ENCODE measurements around the gene DIAPH2.

Gene DIAPH2

GRCh38 chrX:97522307-97522706 lies 837.7 kb downstream of the DIAPH2 start:
- no peak for DNase-seq

GRCh38 chrX:97524340-97524739 lies 839.7 kb downstream of the DIAPH2 start:
- no peak for DNase-seq

DNA sequence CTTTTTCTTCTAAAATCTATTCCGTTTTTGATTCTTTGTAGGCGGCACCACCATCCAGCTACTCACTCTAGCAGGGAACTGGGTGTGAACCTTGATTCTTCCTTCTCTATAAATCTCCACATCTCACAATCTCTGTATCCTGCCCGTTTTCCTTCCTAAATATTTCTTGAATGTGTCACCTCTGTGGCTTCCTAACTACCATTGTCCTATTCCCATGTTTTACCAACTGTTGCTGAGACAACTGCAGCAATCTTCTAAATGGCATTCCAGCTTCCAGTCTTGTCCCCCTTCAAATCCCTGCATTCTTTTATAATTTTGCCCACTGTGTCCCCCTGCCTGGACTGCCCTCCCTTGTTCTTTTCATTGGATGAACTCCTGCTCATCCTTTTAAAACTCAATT lies 840.4 kb downstream of the DIAPH2 start:
- no peak for DNase-seq

DNA sequence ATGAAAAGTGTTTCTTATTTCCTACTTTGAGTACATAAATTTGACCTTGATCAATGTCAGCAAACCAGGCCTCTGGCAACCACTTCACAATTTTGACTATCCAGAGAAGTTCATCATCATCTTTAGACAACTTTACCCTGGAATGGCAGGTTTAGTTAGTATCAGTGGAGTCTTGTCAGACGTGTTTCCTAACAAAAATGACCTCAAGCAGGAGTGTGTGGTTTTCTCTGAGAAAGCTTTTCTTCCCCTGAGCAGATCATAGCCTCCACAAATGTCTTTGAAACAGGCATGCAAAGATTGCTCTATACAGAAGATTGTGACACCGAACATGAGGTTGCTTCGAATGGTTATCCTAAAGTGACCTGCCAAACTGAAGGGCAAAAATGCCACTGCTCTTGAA lies 841.3 kb downstream of the DIAPH2 start:
- DNase-seq: no peak

GRCh38 chrX:97527725-97528124 lies 843.1 kb downstream of the DIAPH2 start:
- no peak for DNase-seq

DNA sequence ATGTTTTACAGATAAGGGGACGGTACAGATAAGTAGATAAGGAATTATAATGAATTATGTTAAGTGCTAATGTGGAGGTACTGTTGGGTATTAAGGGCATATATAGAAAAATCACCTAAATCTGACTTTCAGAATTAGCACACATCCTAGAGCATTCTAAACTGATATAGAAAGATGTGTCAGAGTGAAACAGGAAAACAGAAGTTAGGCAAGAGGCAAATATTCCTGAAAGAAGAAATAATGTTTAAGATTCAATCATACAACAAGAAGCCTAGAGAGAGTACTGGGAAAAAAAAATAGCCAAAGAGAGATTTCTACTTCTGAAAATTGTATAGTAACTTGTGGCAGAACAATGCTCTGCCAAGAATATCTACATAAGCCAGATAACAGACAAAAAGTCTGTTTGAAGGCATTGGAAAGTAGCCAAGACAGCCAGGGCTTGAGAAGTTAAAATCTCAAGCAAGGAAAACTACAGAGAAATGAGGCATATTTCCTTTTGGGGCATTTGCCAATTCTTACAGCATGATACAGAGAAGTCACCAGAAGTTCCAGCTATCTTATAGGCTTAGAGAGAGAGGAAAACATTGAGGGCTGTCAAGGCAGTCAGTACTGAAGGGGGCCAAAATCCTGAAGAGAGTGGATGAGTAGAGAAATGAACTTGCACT lies 845.0 kb downstream of the DIAPH2 start:
- no peak for DNase-seq

DNA sequence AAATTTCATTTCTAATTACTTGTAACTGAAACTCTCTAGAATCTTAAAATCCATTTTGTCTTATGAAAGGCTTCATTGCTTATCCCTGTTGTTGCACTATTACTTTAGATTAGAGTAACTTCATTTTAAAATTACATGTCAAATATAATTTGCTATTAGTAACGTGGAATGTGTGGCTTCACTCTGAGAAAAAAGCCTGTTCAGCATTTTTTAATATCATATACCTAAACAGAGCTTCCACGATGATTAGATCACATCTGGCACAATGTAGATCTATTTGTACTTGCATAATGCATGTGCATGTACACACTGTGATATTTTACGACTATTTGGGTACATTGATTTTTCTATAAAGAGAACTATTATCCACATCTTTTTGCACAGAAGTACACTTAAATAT lies 847.2 kb downstream of the DIAPH2 start:
- no peak for DNase-seq

GRCh38 chrX:97538745-97539144 lies 854.1 kb downstream of the DIAPH2 start:
- DNase-seq: no peak

GRCh38 chrX:97539970-97540519 lies 855.4 kb downstream of the DIAPH2 start:
- DNase-seq: no peak

DNA sequence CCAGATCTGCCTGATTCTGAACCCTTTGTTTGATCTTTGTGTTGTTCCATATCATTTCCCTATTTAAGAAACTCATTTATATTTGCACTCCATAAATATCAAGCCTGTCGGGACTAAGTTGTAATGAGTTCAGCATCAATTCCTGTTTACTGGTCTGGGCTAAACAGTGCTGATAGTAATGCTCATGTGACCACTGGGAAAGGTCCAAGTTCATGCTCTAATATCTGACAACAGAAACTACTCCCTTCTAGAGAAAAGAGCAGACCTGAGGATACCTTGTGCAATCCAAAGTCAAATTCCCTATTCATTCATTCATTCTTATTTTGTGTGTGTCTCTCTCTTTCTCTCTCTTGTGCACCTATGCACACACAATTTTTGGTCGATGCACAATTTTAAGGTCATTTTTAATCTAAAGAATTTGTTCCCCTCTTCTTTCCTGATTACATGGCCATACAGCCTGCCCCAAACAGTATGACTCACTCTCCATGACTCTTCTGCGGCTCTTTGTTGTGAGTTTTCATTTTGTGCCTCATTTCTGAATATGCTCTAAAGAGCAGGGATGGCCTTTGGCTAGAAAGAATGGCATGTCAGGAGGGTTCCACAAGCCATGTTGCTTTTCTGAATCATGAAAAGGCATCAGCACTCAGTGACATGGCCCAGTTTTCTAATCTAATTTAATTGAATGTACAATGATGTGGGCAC lies 863.4 kb downstream of the DIAPH2 start:
- no peak for DNase-seq

GRCh38 chrX:97551821-97552220 lies 867.2 kb downstream of the DIAPH2 start:
- DNase-seq: no peak

DNA sequence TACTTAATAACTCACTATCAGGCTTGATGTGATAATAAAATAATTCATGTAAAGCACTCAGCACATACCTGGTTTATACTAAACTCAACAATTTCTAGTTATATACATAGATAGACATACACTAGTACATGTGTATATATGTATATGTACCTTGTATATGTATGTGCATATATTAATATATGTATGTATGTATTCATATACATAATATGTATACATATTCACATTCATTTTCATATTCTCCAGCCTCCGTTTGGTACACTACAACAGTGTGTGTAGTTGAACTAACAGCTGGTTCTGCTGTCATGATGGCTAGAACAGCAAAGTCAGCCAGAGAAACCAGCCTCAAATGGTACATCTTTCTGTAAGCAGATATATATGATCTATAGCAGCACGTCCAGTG lies 869.2 kb downstream of the DIAPH2 start:
- DNase-seq: no peak

GRCh38 chrX:97556359-97556758 lies 871.7 kb downstream of the DIAPH2 start:
- no peak for DNase-seq

GRCh38 chrX:97563531-97564133 lies 879.0 kb downstream of the DIAPH2 start:
- no peak for DNase-seq

- DNase-seq: no peak
Observed at GRCh38 chrX:97564496-97564895, 879.9 kb downstream of the DIAPH2 start.

DNA sequence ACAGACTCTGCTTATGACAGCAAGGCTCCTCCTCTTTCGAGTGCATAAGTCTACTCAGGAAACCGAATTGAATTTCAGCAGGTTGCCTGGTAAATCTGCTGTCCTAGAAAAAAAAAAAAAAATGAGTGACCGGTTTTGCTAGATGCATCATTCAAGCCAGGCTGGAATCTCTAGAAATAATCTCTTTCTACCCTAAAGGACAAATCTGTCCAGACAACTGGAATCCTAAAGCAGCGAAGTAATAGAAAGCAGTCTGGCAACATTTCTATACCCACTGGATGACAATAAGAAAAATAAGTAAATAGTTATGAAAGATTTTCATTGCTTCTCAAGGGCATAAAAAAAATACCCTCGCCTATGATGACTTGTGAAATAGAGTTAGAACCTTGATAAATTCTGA lies 902.5 kb downstream of the DIAPH2 start:
- DNase-seq: no peak

GRCh38 chrX:97594646-97595224 lies 910.1 kb downstream of the DIAPH2 start:
- DNase-seq: no peak

- DNase-seq: no peak
Observed at GRCh38 chrX:97597954-97598353, 913.3 kb downstream of the DIAPH2 start.

DNA sequence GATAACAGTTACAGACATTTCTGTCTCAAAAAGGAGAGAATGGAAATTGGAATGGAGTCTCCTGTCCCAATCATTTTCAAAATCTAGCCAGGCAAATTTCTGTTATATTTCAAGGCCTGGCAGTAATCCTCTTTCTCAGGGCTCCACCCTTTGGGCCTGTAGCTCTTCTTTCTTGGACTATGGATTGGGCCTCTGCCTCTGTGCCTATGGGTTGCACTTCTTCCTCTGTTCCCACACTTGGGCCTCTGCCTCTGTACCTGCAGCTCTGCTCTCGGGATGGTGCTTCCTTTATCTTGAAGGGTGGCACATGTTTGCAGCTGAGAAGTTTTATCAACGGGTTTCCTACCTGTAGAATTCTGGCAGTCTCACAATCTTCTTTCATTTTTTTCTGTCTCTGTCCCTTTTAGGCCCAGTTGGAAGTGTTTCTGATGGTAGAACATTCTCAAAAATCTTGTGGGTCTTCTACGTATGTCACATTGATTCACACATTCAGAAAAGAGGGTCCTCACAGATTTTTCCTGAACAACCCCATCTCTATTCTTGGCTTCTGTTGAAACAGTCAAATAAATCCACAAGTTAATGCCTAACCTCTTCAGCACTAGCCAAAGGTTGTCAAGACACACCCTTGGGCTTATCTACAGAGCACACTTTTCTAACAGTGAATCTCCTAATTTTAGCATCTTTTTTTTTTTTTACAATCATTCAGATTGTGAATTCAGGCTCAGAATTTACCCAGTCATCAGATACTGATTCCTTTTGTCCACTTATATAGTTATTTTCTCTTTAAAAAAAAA lies 918.0 kb downstream of the DIAPH2 start:
- DNase-seq: no peak

GRCh38 chrX:97605271-97605670 lies 920.6 kb downstream of the DIAPH2 start:
- no peak for DNase-seq

- no peak for DNase-seq
Observed at GRCh38 chrX:97609357-97609756, 924.7 kb downstream of the DIAPH2 start.

DNA sequence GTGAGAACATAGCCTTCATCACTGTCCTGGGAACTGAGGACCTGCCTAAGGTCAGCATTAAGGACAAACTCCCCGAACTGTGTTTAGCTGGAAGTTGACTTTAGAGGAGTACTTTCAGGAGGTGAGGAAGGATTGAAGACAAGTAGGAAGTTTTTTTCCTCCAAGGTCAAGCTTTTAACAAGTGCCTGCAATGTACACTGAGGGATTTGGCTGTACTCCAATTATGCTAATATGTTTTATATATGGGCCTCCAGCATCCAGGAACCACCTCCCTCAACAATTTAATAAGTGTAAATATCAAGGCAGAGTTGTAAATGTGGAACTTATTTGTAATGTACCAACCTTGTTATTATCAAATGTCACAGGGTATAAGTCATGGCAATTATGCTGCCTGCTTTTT lies 925.3 kb downstream of the DIAPH2 start:
- no peak for DNase-seq
